ENCODE results near the gene NR2E1. TPM values are rescaled to one million over a fixed set of nuclear protein-coding genes. Genes with fewer than 3 reads are reported as not detected.

The NR2E1 gene
- total RNA-seq, 1 donor from 2014 or later = not detected

- no peak for DNase-seq (ENCODE audit: low spot score)
Measured at GRCh38 chr6:108171291-108171917, 5.6 kb downstream of the NR2E1 start.

- no peak for DNase-seq (ENCODE audit: low spot score)
Measured at GRCh38 chr6:108171918-108172516, 6.2 kb downstream of the NR2E1 start.

- no peak for DNase-seq (ENCODE audit: low spot score)
Measured at GRCh38 chr6:108174371-108175175, 8.8 kb downstream of the NR2E1 start.

- no peak for DNase-seq (ENCODE audit: low spot score)
Measured at GRCh38 chr6:108175176-108175591, 9.4 kb downstream of the NR2E1 start.

GRCh38 chr6:108175592-108176279 lies 9.9 kb downstream of the NR2E1 start:
- DNase-seq (ENCODE audit: low spot score) = no peak

GRCh38 chr6:108176281-108177089 lies 10.7 kb downstream of the NR2E1 start:
- DNase-seq (ENCODE audit: low spot score) = no peak

- DNase-seq (ENCODE audit: low spot score) = peak; percentile 12
Measured at GRCh38 chr6:108179741-108180140, 13.9 kb downstream of the NR2E1 start.

- DNase-seq (ENCODE audit: low spot score) = no peak
Measured at GRCh38 chr6:108180266-108180665, 14.4 kb downstream of the NR2E1 start.

GRCh38 chr6:108180776-108181175 lies 15.0 kb downstream of the NR2E1 start:
- no peak for DNase-seq (ENCODE audit: low spot score)

GRCh38 chr6:108186226-108186625 lies 20.4 kb downstream of the NR2E1 start:
- no peak for DNase-seq (ENCODE audit: low spot score)

GRCh38 chr6:108187519-108187918 lies 21.7 kb downstream of the NR2E1 start:
- peak; percentile 49 for DNase-seq (ENCODE audit: low spot score)

- DNase-seq (ENCODE audit: low spot score) = no peak
Measured at GRCh38 chr6:108193131-108193530, 27.3 kb downstream of the NR2E1 start.

GRCh38 chr6:108193835-108194234 lies 28.0 kb downstream of the NR2E1 start:
- no peak for DNase-seq (ENCODE audit: low spot score)

- no peak for DNase-seq (ENCODE audit: low spot score)
Measured at GRCh38 chr6:108194503-108194902, 28.7 kb downstream of the NR2E1 start.

- no peak for DNase-seq (ENCODE audit: low spot score)
Measured at GRCh38 chr6:108195209-108195608, 29.4 kb downstream of the NR2E1 start.

- DNase-seq (ENCODE audit: low spot score) = no peak
Measured at GRCh38 chr6:108198761-108199498, 33.1 kb downstream of the NR2E1 start.

GRCh38 chr6:108200186-108200585 lies 34.4 kb downstream of the NR2E1 start:
- DNase-seq (ENCODE audit: low spot score) = no peak

- no peak for DNase-seq (ENCODE audit: low spot score)
Measured at GRCh38 chr6:108200631-108201030, 34.8 kb downstream of the NR2E1 start.

- no peak for DNase-seq (ENCODE audit: low spot score)
Measured at GRCh38 chr6:108203189-108204112, 37.6 kb downstream of the NR2E1 start.

Measured in mesenteric fat pad (tissue), 1 donor.